Skeletal muscle satellite cell (primary cell): Measurements from ENCODE around the gene MYRIP.

Experiments used
- H3K27me3 ChIP-seq: 2 replicates; pipeline ENCODE4 v1.7.0; 2013; ENCODE audit warnings: low read length; ENCODE audit not compliant: control insufficient read depth, insufficient read depth
- H3K36me3 ChIP-seq: 2 replicates; pipeline ENCODE4 v1.7.0; 2013; ENCODE audit warnings: mild to moderate bottlenecking, control low read depth, low read length; ENCODE audit not compliant: insufficient read depth
- H3K4me1 ChIP-seq: 2 replicates; pipeline ENCODE4 v1.7.0; 2013; ENCODE audit warnings: low read length; ENCODE audit not compliant: control insufficient read depth, insufficient read depth
- H3K4me2 ChIP-seq: 2 replicates; pipeline ENCODE4 v1.7.0; 2013; ENCODE audit warnings: mild to moderate bottlenecking, low read length
- H3K4me3 ChIP-seq: 2 replicates; pipeline ENCODE4 v1.7.0; 2013; ENCODE audit warnings: low read length
- H3K9ac ChIP-seq: 2 replicates; pipeline ENCODE4 v1.7.0; 2013; ENCODE audit warnings: mild to moderate bottlenecking, low read depth, low read length, moderate library complexity
- H3K9me3 ChIP-seq: replicated peaks from 2 replicates; pipeline ENCODE4 v1.7.0; 2013; ENCODE audit warnings: mild to moderate bottlenecking, control low read depth, low read length

The MYRIP gene

DNA sequence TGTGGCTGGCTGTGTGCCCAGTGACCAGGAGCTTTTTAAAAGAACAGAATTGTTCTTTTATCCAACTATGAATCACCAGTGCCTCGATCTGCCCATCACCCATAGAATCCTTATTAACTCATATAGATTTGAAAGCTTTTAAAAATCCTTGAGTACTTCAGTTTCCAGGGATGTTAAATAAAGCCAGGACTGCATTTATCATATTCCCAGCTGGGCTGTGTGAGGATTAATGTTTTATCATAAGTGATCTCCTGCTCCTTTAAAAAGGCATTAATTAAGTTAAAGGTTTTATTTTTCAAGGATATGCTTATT, 234.0 kb downstream of the MYRIP start:
- no peaks in the 10 kb centered on the region for H3K9me3 ChIP-seq
- peaks cover 29% of the 10 kb centered on the region for H3K4me1 ChIP-seq
- H3K9ac ChIP-seq = no peak overlapping the region
- H3K27me3 ChIP-seq = no peaks in the 10 kb centered on the region
- no peak overlapping the region for H3K4me3 ChIP-seq
- H3K4me2 ChIP-seq = no peak overlapping the region
- H3K36me3 ChIP-seq = no peaks in the 10 kb centered on the region

DNA sequence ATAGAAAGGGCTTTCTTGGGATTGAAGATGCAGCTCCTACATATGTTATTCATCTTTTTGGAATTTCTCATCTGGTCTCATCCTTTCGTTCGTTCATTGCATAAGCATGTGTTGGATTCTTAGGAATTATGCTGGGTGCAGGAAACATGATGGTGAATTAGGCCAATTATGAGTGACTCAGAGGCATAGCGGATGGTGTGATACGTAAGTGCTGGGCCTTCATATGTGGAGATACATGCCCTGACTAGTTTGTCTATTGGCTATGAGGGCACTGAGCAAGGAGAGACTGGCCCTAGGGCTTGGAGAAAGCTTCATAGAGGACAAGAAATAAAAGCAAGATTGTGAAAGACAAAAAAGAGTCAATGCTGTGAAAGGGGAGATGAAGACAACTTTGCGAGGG, 235.1 kb downstream of the MYRIP start:
- H3K4me1 ChIP-seq = peaks cover 29% of the 10 kb centered on the region
- H3K27me3 ChIP-seq = no peaks in the 10 kb centered on the region
- H3K9ac ChIP-seq = no peak overlapping the region
- H3K9me3 ChIP-seq = no peaks in the 10 kb centered on the region
- no peaks in the 10 kb centered on the region for H3K36me3 ChIP-seq
- peak overlapping the region; percentile 59 for H3K4me2 ChIP-seq
- H3K4me3 ChIP-seq = no peak overlapping the region

DNA sequence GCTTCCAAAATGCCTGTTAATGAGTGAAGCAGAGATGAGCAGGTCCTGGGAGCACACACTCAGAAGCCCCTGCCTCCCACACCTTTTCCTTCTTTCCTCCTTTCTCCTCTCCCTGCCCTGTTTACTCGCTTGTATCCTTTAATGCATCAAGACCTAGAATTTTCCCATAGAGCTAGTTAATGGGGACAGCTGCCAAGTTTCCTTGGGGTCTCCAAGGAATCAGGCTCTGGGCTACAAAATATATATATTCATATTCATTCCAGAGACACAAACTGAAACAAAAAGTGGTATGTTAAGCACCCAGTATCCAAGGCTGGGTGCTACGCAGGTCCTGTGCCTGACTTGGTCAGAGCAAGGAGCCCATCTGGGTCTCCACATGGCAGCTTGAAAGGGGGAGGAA, 235.6 kb downstream of the MYRIP start:
- Histone ChIP-seq H3K4me1 (peaks cover 29% of the 10 kb centered on the region), H3K9me3 (no peaks in the 10 kb centered on the region), H3K4me2 (peak overlapping the region; percentile 59), H3K36me3 (no peaks in the 10 kb centered on the region), H3K4me3 (no peak overlapping the region), H3K9ac (no peak overlapping the region), H3K27me3 (no peaks in the 10 kb centered on the region)

DNA sequence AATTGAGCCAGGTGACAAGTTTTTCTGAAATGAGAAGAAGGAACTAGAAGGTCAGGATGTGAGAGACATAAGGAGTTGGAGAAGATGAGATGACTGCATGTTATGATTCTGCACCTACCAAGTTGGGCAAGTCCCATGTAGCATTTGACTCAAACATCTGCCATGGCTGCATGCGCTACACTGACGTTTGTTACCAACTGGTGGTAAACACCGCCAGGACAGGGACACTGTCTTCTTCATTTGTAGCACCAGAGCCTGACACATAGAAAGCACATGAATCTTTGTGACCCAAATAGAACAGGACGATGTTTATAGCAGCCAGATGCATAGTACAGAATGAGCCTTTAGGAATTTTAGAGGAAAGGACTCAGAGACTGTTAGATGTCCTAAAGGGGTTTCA, 236.7 kb downstream of the MYRIP start:
- no peaks in the 10 kb centered on the region for H3K27me3 ChIP-seq

DNA sequence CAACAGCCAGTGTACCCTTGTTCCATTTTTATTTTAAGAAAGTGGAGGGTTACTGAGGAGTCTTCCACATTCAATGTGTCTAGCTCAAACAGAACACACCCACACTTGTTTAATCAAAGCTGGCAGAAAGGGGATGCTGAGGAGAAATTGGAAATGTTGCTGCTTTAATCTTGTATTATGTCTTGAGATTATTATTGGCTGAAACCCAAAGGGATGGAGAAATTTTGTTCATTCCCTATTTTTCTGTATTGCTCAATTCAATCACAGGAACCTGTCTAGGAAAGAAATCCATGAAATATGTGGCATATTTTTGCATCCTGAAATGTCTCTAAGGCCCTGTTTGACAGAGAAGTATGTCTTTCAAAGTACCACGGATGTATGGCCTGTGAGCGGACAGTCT, 238.0 kb downstream of the MYRIP start:
- Histone ChIP-seq H3K4me2 (no peak overlapping the region), H3K36me3 (no peaks in the 10 kb centered on the region), H3K4me3 (no peak overlapping the region), H3K9me3 (no peaks in the 10 kb centered on the region), H3K9ac (no peak overlapping the region), H3K4me1 (peaks cover 29% of the 10 kb centered on the region), H3K27me3 (no peaks in the 10 kb centered on the region)

More for the DNA sequence above, 236.7 kb downstream of the MYRIP start:
- H3K4me1 ChIP-seq = peaks cover 29% of the 10 kb centered on the region
- H3K36me3 ChIP-seq = no peaks in the 10 kb centered on the region
- H3K4me3 ChIP-seq = no peak overlapping the region
- H3K4me2 ChIP-seq = no peak overlapping the region
- H3K9me3 ChIP-seq = no peaks in the 10 kb centered on the region
- no peak overlapping the region for H3K9ac ChIP-seq

DNA sequence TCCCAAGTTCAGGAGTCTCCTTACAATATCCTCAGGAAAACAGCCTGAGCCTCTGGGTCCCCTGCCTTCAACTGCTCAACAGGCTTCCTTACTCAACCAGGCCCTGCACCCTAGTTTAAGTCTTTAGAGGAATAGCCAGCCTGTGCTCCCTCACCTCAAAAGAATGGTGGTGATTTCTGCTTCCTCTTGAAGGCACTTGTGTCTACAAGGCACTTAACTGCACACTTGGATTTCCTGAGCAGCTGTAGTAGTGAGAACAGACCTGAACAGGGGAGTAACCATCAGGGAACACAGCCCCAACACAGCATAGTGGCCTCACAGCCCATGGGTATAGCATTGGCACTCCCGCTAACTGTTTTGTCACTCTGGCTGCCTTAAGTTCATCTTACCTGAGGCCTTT, 244.3 kb downstream of the MYRIP start:
- H3K36me3 ChIP-seq = no peaks in the 10 kb centered on the region

DNA sequence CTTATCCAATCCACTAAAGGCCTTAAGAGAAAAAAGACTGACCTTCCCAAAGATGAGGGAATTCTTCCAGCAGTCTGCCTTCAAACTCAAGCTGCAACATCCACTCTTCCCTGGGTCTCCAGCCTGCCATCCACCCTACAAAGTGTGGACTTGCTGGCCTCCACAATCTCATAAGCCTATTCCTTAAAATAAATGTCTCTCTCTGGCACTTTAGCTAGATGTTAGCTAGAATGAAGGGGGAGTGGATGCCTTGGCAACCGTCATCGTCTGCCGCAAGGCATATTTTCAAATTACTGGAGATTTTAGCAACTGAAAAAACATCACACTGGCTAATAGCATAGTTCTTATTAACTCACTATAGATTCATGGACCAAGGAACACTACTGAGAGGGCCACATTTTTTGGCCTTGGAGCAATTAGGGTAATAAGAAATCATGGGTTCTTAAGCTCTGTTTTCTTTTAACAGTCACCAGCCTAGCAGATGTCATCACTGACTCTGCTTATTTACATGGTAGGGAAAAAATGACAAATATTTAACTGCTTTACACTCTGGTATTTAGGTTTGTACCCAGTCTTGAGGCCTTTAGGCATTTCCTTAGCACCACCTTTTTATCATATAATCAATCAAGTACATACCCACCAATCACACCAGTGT, 245.3 kb downstream of the MYRIP start:
- Histone ChIP-seq H3K4me2 (no peak overlapping the region), H3K4me3 (no peak overlapping the region), H3K9ac (peak overlapping the region; percentile 60), H3K4me1 (peaks cover 33% of the 10 kb centered on the region), H3K27me3 (no peaks in the 10 kb centered on the region), H3K9me3 (no peaks in the 10 kb centered on the region), H3K36me3 (no peaks in the 10 kb centered on the region)

More for the DNA sequence above, 244.3 kb downstream of the MYRIP start:
- Histone ChIP-seq H3K9ac (no peak overlapping the region), H3K4me1 (peaks cover 33% of the 10 kb centered on the region), H3K27me3 (no peaks in the 10 kb centered on the region), H3K9me3 (no peaks in the 10 kb centered on the region), H3K4me3 (no peak overlapping the region), H3K4me2 (no peak overlapping the region)

DNA sequence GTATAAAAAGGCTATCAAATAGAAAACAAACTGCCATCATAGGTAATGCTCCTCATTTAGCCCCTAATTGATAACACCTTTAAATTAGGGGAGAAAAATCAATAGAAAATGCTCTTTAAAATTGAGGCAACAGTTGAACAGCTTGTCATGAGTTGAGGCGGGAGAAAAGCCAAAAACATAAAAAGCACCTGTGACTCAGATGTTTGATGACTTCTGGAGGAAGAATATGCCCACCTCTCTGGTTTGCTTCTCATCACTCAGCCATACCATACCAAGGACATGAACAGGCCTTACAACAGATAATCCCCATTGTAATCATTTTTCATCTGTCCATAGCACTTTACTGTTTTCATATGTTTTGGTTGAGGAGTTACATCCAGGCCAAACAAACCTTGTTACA, 246.0 kb downstream of the MYRIP start:
- no peaks in the 10 kb centered on the region for H3K27me3 ChIP-seq
- no peak overlapping the region for H3K4me2 ChIP-seq
- H3K4me1 ChIP-seq = peaks cover 33% of the 10 kb centered on the region
- H3K4me3 ChIP-seq = no peak overlapping the region
- no peaks in the 10 kb centered on the region for H3K9me3 ChIP-seq
- peak overlapping the region; percentile 60 for H3K9ac ChIP-seq
- no peaks in the 10 kb centered on the region for H3K36me3 ChIP-seq

DNA sequence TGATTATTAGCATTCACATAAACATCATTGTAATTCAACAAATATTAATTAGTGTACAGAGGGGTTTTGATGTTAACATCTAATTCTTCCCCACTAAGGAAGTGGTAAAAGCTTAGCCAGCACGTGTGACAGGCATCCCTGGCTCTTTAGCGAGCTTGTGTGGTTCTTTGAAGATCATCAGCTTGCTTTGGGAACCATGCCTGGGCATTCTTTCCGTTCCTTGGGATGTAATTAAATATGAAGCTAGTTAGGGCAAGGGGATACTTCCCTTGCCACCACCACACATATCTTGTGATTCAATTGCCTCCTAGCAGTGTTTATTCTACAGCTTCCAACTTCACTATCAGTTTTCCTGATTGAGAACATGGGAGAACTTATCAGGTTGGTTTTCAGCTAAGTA, 246.5 kb downstream of the MYRIP start:
- H3K27me3 ChIP-seq = no peaks in the 10 kb centered on the region
- no peaks in the 10 kb centered on the region for H3K9me3 ChIP-seq
- H3K4me3 ChIP-seq = no peak overlapping the region
- no peak overlapping the region for H3K4me2 ChIP-seq
- H3K4me1 ChIP-seq = peaks cover 33% of the 10 kb centered on the region
- H3K36me3 ChIP-seq = no peaks in the 10 kb centered on the region
- H3K9ac ChIP-seq = peak overlapping the region; percentile 14

DNA sequence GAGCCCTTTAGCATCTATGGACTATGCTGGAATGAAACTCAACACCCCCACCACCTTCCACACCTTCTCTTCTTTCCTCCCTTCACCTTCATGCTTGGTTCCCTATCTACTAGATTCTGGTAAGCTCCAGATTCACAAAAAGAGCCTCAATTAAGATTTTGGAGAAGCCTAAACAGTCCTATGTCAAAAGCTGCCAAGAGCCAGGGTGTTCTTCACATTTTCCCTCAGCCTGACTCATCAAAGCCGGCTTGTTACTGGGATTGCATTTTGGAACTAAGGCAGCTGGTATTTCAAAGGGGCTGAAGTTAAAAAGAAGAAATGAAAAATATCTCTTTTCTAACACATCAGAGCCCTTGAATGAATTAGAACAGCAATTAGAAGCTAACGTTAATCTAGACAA, 247.7 kb downstream of the MYRIP start:
- no peaks in the 10 kb centered on the region for H3K27me3 ChIP-seq
- H3K4me1 ChIP-seq = peaks cover 33% of the 10 kb centered on the region
- H3K4me2 ChIP-seq = no peak overlapping the region
- H3K9ac ChIP-seq = no peak overlapping the region
- no peak overlapping the region for H3K4me3 ChIP-seq
- H3K36me3 ChIP-seq = no peaks in the 10 kb centered on the region
- H3K9me3 ChIP-seq = no peaks in the 10 kb centered on the region

DNA sequence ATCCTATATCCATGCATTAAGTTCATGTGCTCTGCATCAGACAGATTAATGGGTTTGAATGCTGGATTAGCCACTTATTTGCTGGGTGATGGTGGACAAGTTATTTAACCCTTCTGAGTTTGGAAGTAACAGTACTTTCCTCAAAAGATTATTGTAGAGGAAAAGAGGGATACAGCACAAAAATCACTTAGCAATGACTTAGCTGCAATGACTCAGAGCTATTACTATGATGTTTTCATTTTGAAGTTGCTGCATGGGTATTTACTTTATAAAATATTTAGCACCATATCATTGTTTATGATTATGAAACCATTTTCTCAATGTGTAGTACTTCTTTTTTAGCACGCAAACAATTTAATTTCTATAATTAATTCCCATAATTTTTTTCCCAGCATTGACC, 248.4 kb downstream of the MYRIP start:
- H3K4me1 ChIP-seq = peaks cover 33% of the 10 kb centered on the region
- no peak overlapping the region for H3K4me2 ChIP-seq
- no peaks in the 10 kb centered on the region for H3K27me3 ChIP-seq
- H3K4me3 ChIP-seq = no peak overlapping the region
- no peak overlapping the region for H3K9ac ChIP-seq
- no peaks in the 10 kb centered on the region for H3K36me3 ChIP-seq
- H3K9me3 ChIP-seq = no peaks in the 10 kb centered on the region

DNA sequence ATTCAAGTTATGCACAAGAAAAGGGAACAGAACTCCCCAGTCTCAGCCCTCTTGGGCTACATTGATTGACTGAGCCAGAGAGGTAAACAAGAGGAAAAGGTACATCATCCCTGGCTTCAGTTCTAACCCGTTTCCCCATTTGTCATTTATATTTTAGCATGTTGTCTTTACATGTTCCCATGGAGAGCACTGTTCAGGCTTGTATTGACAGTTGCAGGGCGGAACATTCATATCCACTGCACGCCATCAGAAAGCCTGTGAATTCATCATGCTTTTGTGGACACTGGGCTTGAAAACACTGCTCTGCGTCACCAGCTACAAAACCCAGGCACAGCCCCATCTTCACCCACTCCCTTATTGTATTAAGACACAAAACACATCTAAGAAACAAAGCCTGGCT, 259.2 kb downstream of the MYRIP start:
- no peak overlapping the region for H3K9ac ChIP-seq
- no peak overlapping the region for H3K4me2 ChIP-seq
- H3K9me3 ChIP-seq = no peaks in the 10 kb centered on the region
- peaks cover 4% of the 10 kb centered on the region for H3K4me1 ChIP-seq
- no peaks in the 10 kb centered on the region for H3K36me3 ChIP-seq
- no peak overlapping the region for H3K4me3 ChIP-seq
- no peaks in the 10 kb centered on the region for H3K27me3 ChIP-seq
